Colonic mucosa (tissue), 4 donors: Measurements from ENCODE around the gene CTDSP1. TPM values are rescaled to one million over a fixed set of nuclear protein-coding genes. Genes with fewer than 3 reads are reported as not detected.

Experiments
- DNase-seq: peaks from one replicate; pipeline ENCODE4 v3.0.0-alpha.2; 2020
- H3K27ac ChIP-seq: fragments of 200-600 bp; one replicate; pipeline ENCODE4 v1.8.0; 2021
- H3K27me3 ChIP-seq: fragments of 200-600 bp; one replicate; pipeline ENCODE4 v1.8.0; 2021
- H3K36me3 ChIP-seq: fragments of 200-600 bp; one replicate; pipeline ENCODE4 v1.8.0; 2021
- H3K4me1 ChIP-seq: fragments of 200-600 bp; one replicate; pipeline ENCODE4 v1.8.0; 2021; ENCODE audit warnings: mild to moderate bottlenecking
- H3K4me3 ChIP-seq: fragments of 200-600 bp; one replicate; pipeline ENCODE4 v1.8.0; 2021
- H3K9ac ChIP-seq, 2 donors: one replicate each; pipeline ENCODE4 v1.7.0; 2013; ENCODE audit warnings: control low read depth in 2 of 2, low read depth in 2 of 2, low read length in 2 of 2
- H3K9me3 ChIP-seq: fragments of 200-600 bp; one replicate; pipeline ENCODE4 v1.8.0; 2021
- intact Hi-C: fragments of 100-400 bp; cut with DNase I; formaldehyde crosslinking; loops from one replicate; pipeline ENCODE4 v1.14.1; 2022
- total RNA-seq, 2 donors: library from RNA; stranded (reverse); fragmentation: NEBNext Ultra II Directional in 1 of 2; extraction: Animal tissue kit (Norgen Biotek cat#: 25700) in 1 of 2; gene quantifications; one replicate each; pipeline ENCODE4 v1.2.1, GENCODE V29; 2021
- TF ChIP-seq, protein P1 (sequence below): fragments of 200-600 bp; IDR thresholded peaks from one replicate; pipeline ENCODE4 v1.8.0; 2022; ENCODE audit warnings: antibody characterized with exemption, mild to moderate bottlenecking
- donor health status: healthy.
- donor health status: DM: no; HTN: no; CAD: no.
- donor health status: DM: no; HTN: no; CAD: no.

The CTDSP1 gene, protein sequence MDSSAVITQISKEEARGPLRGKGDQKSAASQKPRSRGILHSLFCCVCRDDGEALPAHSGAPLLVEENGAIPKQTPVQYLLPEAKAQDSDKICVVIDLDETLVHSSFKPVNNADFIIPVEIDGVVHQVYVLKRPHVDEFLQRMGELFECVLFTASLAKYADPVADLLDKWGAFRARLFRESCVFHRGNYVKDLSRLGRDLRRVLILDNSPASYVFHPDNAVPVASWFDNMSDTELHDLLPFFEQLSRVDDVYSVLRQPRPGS
- total RNA-seq: 100 to 1,000 TPM; 137 to 150 TPM

DNA sequence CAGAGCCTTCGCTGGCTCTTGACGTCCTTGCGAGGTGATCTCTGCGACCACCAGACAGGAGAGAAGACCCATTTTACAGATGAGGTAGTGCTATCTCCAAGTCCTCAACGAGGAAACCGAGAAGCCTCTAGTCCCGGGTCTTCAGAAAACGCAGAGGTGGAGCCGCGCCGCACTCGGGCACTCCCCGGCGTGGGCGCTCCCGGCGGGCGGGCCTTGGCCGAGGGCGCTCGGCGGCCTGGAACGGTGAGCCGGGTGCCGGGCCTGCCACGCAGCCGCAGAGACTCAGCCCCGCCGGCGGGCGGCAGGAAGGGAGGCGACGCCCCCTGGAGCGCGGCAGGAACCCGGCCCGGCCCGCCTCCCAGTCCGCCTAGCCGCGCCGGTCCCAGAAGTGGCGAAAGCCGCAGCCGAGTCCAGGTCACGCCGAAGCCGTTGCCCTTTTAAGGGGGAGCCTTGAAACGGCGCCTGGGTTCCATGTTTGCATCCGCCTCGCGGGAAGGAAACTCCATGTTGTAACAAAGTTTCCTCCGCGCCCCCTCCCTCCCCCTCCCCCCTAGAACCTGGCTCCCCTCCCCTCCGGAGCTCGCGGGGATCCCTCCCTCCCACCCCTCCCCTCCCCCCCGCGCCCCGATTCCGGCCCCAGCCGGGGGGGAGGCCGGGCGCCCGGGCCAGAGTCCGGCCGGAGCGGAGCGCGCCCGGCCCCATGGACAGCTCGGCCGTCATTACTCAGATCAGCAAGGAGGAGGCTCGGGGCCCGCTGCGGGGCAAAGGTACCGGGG is at the start of gene CTDSP1:
TSS of gene CTDSP1 (plus strand) at position 478 of the 776 bp plus-strand sequence. CDS start at position 701, 223 bp downstream.
- DNase-seq: peak; percentile 98
- TF ChIP-seq, protein P1, sequence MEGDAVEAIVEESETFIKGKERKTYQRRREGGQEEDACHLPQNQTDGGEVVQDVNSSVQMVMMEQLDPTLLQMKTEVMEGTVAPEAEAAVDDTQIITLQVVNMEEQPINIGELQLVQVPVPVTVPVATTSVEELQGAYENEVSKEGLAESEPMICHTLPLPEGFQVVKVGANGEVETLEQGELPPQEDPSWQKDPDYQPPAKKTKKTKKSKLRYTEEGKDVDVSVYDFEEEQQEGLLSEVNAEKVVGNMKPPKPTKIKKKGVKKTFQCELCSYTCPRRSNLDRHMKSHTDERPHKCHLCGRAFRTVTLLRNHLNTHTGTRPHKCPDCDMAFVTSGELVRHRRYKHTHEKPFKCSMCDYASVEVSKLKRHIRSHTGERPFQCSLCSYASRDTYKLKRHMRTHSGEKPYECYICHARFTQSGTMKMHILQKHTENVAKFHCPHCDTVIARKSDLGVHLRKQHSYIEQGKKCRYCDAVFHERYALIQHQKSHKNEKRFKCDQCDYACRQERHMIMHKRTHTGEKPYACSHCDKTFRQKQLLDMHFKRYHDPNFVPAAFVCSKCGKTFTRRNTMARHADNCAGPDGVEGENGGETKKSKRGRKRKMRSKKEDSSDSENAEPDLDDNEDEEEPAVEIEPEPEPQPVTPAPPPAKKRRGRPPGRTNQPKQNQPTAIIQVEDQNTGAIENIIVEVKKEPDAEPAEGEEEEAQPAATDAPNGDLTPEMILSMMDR: no peak
- peaks cover 4% of the 10 kb centered on the region for H3K36me3 ChIP-seq
- no peaks in the 10 kb centered on the region for H3K9me3 ChIP-seq
- peak within 1 kb of the TSS; percentile 97 for H3K4me3 ChIP-seq
- peak within 1 kb of the TSS; percentile 91 to 96 for H3K9ac ChIP-seq
- H3K4me1 ChIP-seq: peaks cover 13% of the 10 kb centered on the region
- H3K27me3 ChIP-seq: no peaks in the 10 kb centered on the region
- peak within 1 kb of the TSS; percentile 100 for H3K27ac ChIP-seq
- intact Hi-C loops: loop anchor here (10.0 kb wide), 1 partner anchor 245 kb away; no protein-coding TSS in a partner anchor

- Histone ChIP-seq H3K36me3 (no peaks in the 10 kb centered on the region), H3K4me1 (no peaks in the 10 kb centered on the region), H3K4me3 (no peak overlapping the region), H3K27me3 (no peaks in the 10 kb centered on the region), H3K27ac (no peak overlapping the region), H3K9me3 (no peaks in the 10 kb centered on the region), H3K9ac (no peak overlapping the region)
- TF ChIP-seq, protein P1: no peak
- DNase-seq: no peak
- intact Hi-C loops: loop anchor here (10.0 kb wide), 1 partner anchor 169 kb away; no protein-coding TSS in a partner anchor
Measured at GRCh38 chr2:218354045-218354444, 45.6 kb upstream of the CTDSP1 start.

DNA sequence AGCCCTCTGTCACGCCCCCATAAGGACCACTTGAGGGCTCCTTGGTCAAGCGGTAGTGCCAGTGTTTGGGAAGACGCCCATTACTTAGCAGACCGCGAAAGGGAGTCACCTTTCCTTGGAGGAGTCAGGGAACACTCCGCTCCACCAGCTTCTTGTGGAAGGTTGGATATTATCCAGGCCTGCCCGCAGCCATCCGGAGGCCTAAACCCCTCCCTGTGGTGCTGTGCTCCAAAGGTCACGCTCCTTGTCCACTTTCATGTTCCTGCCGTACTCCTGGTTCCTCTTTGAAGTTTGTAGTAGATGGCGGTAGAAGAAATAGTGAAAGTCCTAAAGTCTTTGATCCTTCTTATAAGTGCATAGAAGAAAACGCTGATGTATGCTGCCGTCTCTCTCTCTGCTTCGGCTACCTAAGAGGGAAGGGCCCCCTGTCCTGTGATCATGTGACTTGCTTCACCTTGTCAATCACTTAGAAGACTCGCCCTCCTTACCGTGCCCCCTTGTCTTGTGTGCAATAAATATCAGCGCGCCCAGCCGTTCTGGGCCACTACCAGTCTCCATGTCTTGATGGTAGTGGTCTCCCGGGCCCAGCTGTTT is 44.7 kb upstream of the CTDSP1 start:
- TF ChIP-seq, protein P1: no peak
- Histone ChIP-seq H3K27ac (no peak overlapping the region), H3K4me3 (no peak overlapping the region), H3K4me1 (no peaks in the 10 kb centered on the region), H3K9me3 (no peaks in the 10 kb centered on the region), H3K9ac (no peak overlapping the region), H3K27me3 (no peaks in the 10 kb centered on the region), H3K36me3 (no peaks in the 10 kb centered on the region)
- intact Hi-C loops: loop anchor here (10.0 kb wide), 1 partner anchor 170 kb away; no protein-coding TSS in a partner anchor
- no peak for DNase-seq

DNA sequence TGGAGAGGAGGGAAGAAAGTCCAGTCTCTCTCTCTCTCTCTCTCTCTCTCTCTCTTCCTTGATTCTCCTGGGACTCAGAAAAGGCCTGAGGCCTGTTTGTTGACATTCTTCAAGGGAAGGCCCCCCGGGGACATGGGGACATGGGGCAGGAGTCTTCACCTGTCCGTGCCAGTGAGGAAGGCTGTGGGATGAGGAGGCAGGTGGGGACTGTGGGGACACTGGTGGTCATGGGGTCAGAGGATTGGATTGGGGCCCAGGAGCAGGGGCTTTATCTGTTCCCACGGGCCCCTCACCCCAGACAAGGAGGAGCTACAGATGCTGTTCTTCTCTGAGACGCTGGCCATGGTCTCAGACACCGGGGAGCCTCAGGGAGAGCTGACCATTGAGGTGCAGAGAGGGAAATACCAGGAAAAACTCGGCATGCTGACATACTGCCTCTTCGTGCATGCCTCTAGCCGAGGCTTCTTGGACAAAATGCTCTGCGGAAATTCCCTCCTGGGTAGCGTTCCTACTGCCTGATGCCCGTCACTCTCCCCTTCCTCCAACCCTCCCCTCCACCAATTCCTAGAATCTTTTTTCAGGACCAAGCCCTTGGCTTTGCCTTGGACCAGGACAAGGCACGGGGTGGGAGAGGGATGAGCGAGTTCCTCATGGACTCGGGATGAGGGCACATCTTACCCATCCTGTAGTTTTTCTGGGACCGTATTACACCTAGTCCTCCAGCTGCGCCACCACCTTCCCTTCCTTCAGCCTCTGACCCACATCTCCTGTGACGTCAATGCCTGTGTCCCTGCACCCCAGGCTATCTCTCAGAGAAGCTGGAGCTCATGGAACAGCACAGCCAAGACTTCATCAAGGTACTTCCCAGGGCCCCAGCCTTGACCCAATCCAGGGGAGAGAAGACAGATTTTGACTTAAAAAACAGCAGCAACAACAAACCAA is 42.2 kb upstream of the CTDSP1 start:
- Histone ChIP-seq H3K27ac (no peak overlapping the region), H3K4me1 (no peaks in the 10 kb centered on the region), H3K9ac (no peak overlapping the region), H3K36me3 (no peaks in the 10 kb centered on the region), H3K9me3 (no peaks in the 10 kb centered on the region), H3K27me3 (no peaks in the 10 kb centered on the region), H3K4me3 (no peak overlapping the region)
- intact Hi-C loops: loop anchor here (2.0 to 10.0 kb wide), 2 partner anchors 57 to 173 kb away; no protein-coding TSS in a partner anchor
- TF ChIP-seq, protein P1: no peak
- no peak for DNase-seq
